Activated T-cell treated with anti-CD3 and anti-CD28 coated beads for 4 hours (primary cell): ENCODE results near the gene SLC66A1.

Experiments
- DNase-seq: peaks from one replicate; pipeline ENCODE4 v3.0.0-alpha.2; 2020

The SLC66A1 gene

GRCh38 chr1:19365721-19366120 is 53.6 kb downstream of the SLC66A1 start:
- DNase-seq = no peak

GRCh38 chr1:19366599-19367536 is 54.7 kb downstream of the SLC66A1 start:
- DNase-seq = no peak

GRCh38 chr1:19367584-19368041 is 55.5 kb downstream of the SLC66A1 start:
- DNase-seq = no peak

GRCh38 chr1:19368050-19368449 is 55.9 kb downstream of the SLC66A1 start:
- no peak for DNase-seq

GRCh38 chr1:19368964-19369363 is 56.8 kb downstream of the SLC66A1 start:
- DNase-seq = no peak

GRCh38 chr1:19369396-19370090 is 57.4 kb downstream of the SLC66A1 start:
- no peak for DNase-seq

- DNase-seq = no peak
These were observed 58.5 kb downstream of the SLC66A1 start for GRCh38 chr1:19370453-19371170.

- DNase-seq = no peak
These were observed 59.4 kb downstream of the SLC66A1 start for GRCh38 chr1:19371226-19372135.

GRCh38 chr1:19372136-19372514 is 60.0 kb downstream of the SLC66A1 start:
- no peak for DNase-seq

- no peak for DNase-seq
These were observed 60.5 kb downstream of the SLC66A1 start for GRCh38 chr1:19372602-19373001.

- no peak for DNase-seq
These were observed 61.3 kb downstream of the SLC66A1 start for GRCh38 chr1:19373211-19374082.

- no peak for DNase-seq
These were observed 62.1 kb downstream of the SLC66A1 start for GRCh38 chr1:19374083-19374801.

- no peak for DNase-seq
These were observed 62.8 kb downstream of the SLC66A1 start for GRCh38 chr1:19374926-19375325.

GRCh38 chr1:19375631-19376400 is 63.7 kb downstream of the SLC66A1 start:
- no peak for DNase-seq

GRCh38 chr1:19376428-19377372 is 64.6 kb downstream of the SLC66A1 start:
- DNase-seq = no peak

- no peak for DNase-seq
These were observed 65.9 kb downstream of the SLC66A1 start for GRCh38 chr1:19377812-19378718.
